Cerebellar cortex (tissue), 1 donor: Measurements from ENCODE around the gene WNT5B.

Experiments
- DNase-seq: peaks from one replicate; pipeline ENCODE4 v3.0.0-alpha.2; 2015; ENCODE audit warnings: low spot score

The WNT5B gene

GRCh38 chr12:1650978-1651361 is 21.9 kb downstream of the WNT5B start:
- DNase-seq, result no peak

GRCh38 chr12:1651946-1652345 is 22.9 kb downstream of the WNT5B start:
- DNase-seq, result no peak

GRCh38 chr12:1655225-1655788 is 26.3 kb downstream of the WNT5B start:
- DNase-seq, result no peak

- DNase-seq, result no peak
Observed at GRCh38 chr12:1656902-1657301, 27.9 kb downstream of the WNT5B start.

GRCh38 chr12:1657688-1658087 is 28.7 kb downstream of the WNT5B start:
- DNase-seq, result no peak

GRCh38 chr12:1660304-1661187 is 31.5 kb downstream of the WNT5B start:
- no peak for DNase-seq

GRCh38 chr12:1661553-1662335 is 32.7 kb downstream of the WNT5B start:
- DNase-seq, result peak; percentile 65

GRCh38 chr12:1662761-1663439 is 33.9 kb downstream of the WNT5B start:
- no peak for DNase-seq

GRCh38 chr12:1663440-1664132 is 34.6 kb downstream of the WNT5B start:
- DNase-seq, result no peak

- no peak for DNase-seq
Observed at GRCh38 chr12:1665366-1665765, 36.3 kb downstream of the WNT5B start.

- DNase-seq, result no peak
Observed at GRCh38 chr12:1666215-1666614, 37.2 kb downstream of the WNT5B start.

- no peak for DNase-seq
Observed at GRCh38 chr12:1666685-1667162, 37.7 kb downstream of the WNT5B start.

GRCh38 chr12:1668833-1669543 is 40.0 kb downstream of the WNT5B start:
- DNase-seq, result no peak

- no peak for DNase-seq
Observed at GRCh38 chr12:1670358-1671268, 41.6 kb downstream of the WNT5B start.

GRCh38 chr12:1676043-1676442 is 47.0 kb downstream of the WNT5B start:
- no peak for DNase-seq

- DNase-seq, result no peak
Observed at GRCh38 chr12:1680804-1681492, 51.9 kb downstream of the WNT5B start.

GRCh38 chr12:1681493-1681807 is 52.4 kb downstream of the WNT5B start:
- no peak for DNase-seq

GRCh38 chr12:1688086-1688710 is 59.2 kb downstream of the WNT5B start:
- no peak for DNase-seq

- DNase-seq, result peak; percentile 95
Observed at GRCh38 chr12:1690578-1691122, 61.6 kb downstream of the WNT5B start, which contains the start of gene ADIPOR2. TSS of gene ADIPOR2 (plus strand) at chr12:1691070. CDS start at chr12:1754344, 63,274 bp downstream.
